HG02571 (cell line): Measurements from ENCODE around the gene EXOC2.

Experiments
- ATAC-seq: cut with Tn5 transposase; IDR thresholded peaks from one replicate; pipeline ENCODE4 v1.9.1; 2021; ENCODE audit warnings: mild to moderate bottlenecking, moderate library complexity; ENCODE audit not compliant: unreplicated experiment

The EXOC2 gene

GRCh38 chr6:503610-504362, 189.2 kb downstream of the EXOC2 start:
- no peak for ATAC-seq

GRCh38 chr6:502761-503160, 190.2 kb downstream of the EXOC2 start:
- ATAC-seq: no peak

GRCh38 chr6:501891-502601, 190.9 kb downstream of the EXOC2 start:
- ATAC-seq: no peak

- ATAC-seq: no peak
These were observed 193.3 kb downstream of the EXOC2 start for GRCh38 chr6:499617-500016.

- no peak for ATAC-seq
These were observed 194.1 kb downstream of the EXOC2 start for GRCh38 chr6:498795-499231.

GRCh38 chr6:497258-497657, 195.7 kb downstream of the EXOC2 start:
- no peak for ATAC-seq

- ATAC-seq: no peak
These were observed 196.3 kb downstream of the EXOC2 start for GRCh38 chr6:496649-497048.

- ATAC-seq: no peak
These were observed 198.5 kb downstream of the EXOC2 start for GRCh38 chr6:494394-494793.

GRCh38 chr6:493840-494239, 199.1 kb downstream of the EXOC2 start:
- no peak for ATAC-seq

GRCh38 chr6:492816-493414, 200.0 kb downstream of the EXOC2 start:
- no peak for ATAC-seq

GRCh38 chr6:492178-492577, 200.8 kb downstream of the EXOC2 start:
- ATAC-seq: no peak

- no peak for ATAC-seq
These were observed 201.7 kb downstream of the EXOC2 start for GRCh38 chr6:491233-491632.

GRCh38 chr6:490251-491037, 202.5 kb downstream of the EXOC2 start:
- ATAC-seq: no peak

GRCh38 chr6:489762-490161, 203.2 kb downstream of the EXOC2 start:
- ATAC-seq: no peak

GRCh38 chr6:489001-489400, 203.9 kb downstream of the EXOC2 start:
- no peak for ATAC-seq

- no peak for ATAC-seq
These were observed 205.0 kb downstream of the EXOC2 start for GRCh38 chr6:487956-488355.

GRCh38 chr6:485655-486170, 207.2 kb downstream of the EXOC2 start:
- no peak for ATAC-seq

- ATAC-seq: no peak
These were observed 208.2 kb downstream of the EXOC2 start for GRCh38 chr6:484746-485145.

GRCh38 chr6:484086-484745, 208.7 kb downstream of the EXOC2 start:
- ATAC-seq: no peak

- ATAC-seq: no peak
These were observed 217.6 kb downstream of the EXOC2 start for GRCh38 chr6:475314-475713.
